Measurements from ENCODE around the gene SYPL1.

SYPL1 gene

GRCh38 chr7:106048706-106049020 is 63.4 kb downstream of the SYPL1 start:
- Histone ChIP-seq H3K4me1 (ENCODE audit: control insufficient read depth, insufficient read depth, low read length) (peaks cover 10% of the 10 kb centered on the region), H3K27ac (ENCODE audit: low read depth, low read length) (no peak overlapping the region), H3K36me3 (ENCODE audit: control insufficient read depth, insufficient read depth, low read length) (no peaks in the 10 kb centered on the region), H3K27me3 (ENCODE audit: control insufficient read depth, insufficient read depth, low read length) (no peaks in the 10 kb centered on the region), H3K9ac (ENCODE audit: low read length) (no peak overlapping the region), H3K4me3 (ENCODE audit: low read length) (no peak overlapping the region)

- Histone ChIP-seq H3K27me3 (ENCODE audit: control insufficient read depth, insufficient read depth, low read length) (no peaks in the 10 kb centered on the region), H3K4me1 (ENCODE audit: control insufficient read depth, insufficient read depth, low read length) (peaks cover 10% of the 10 kb centered on the region), H3K27ac (ENCODE audit: low read depth, low read length) (no peak overlapping the region), H3K4me3 (ENCODE audit: low read length) (no peak overlapping the region), H3K9ac (ENCODE audit: low read length) (no peak overlapping the region), H3K36me3 (ENCODE audit: control insufficient read depth, insufficient read depth, low read length) (no peaks in the 10 kb centered on the region)
These were observed 64.0 kb downstream of the SYPL1 start for GRCh38 chr7:106047818-106048705.

GRCh38 chr7:106047184-106047583 is 64.9 kb downstream of the SYPL1 start:
- Histone ChIP-seq H3K36me3 (ENCODE audit: control insufficient read depth, insufficient read depth, low read length) (no peaks in the 10 kb centered on the region), H3K4me3 (ENCODE audit: low read length) (no peak overlapping the region), H3K27ac (ENCODE audit: low read depth, low read length) (no peak overlapping the region), H3K9ac (ENCODE audit: low read length) (no peak overlapping the region), H3K27me3 (ENCODE audit: control insufficient read depth, insufficient read depth, low read length) (no peaks in the 10 kb centered on the region), H3K4me1 (ENCODE audit: control insufficient read depth, insufficient read depth, low read length) (peaks cover 10% of the 10 kb centered on the region)

- no peak overlapping the region for H3K27ac ChIP-seq (ENCODE audit: low read depth, low read length)
- no peak overlapping the region for H3K4me3 ChIP-seq (ENCODE audit: low read length)
- no peak overlapping the region for H3K9ac ChIP-seq (ENCODE audit: low read length)
- no peaks in the 10 kb centered on the region for H3K27me3 ChIP-seq (ENCODE audit: control insufficient read depth, insufficient read depth, low read length)
- H3K4me1 ChIP-seq (ENCODE audit: control insufficient read depth, insufficient read depth, low read length), result peaks cover 7% of the 10 kb centered on the region
- H3K36me3 ChIP-seq (ENCODE audit: control insufficient read depth, insufficient read depth, low read length), result no peaks in the 10 kb centered on the region
These were observed 66.5 kb downstream of the SYPL1 start for GRCh38 chr7:106045586-106045985.

GRCh38 chr7:106045139-106045538 is 67.0 kb downstream of the SYPL1 start:
- H3K4me1 ChIP-seq (ENCODE audit: control insufficient read depth, insufficient read depth, low read length), result peaks cover 2% of the 10 kb centered on the region
- H3K27ac ChIP-seq (ENCODE audit: low read depth, low read length), result no peak overlapping the region
- H3K36me3 ChIP-seq (ENCODE audit: control insufficient read depth, insufficient read depth, low read length), result no peaks in the 10 kb centered on the region
- no peak overlapping the region for H3K4me3 ChIP-seq (ENCODE audit: low read length)
- H3K27me3 ChIP-seq (ENCODE audit: control insufficient read depth, insufficient read depth, low read length), result no peaks in the 10 kb centered on the region
- no peak overlapping the region for H3K9ac ChIP-seq (ENCODE audit: low read length)

- H3K27ac ChIP-seq (ENCODE audit: low read depth, low read length), result no peak overlapping the region
- no peaks in the 10 kb centered on the region for H3K27me3 ChIP-seq (ENCODE audit: control insufficient read depth, insufficient read depth, low read length)
- no peaks in the 10 kb centered on the region for H3K36me3 ChIP-seq (ENCODE audit: control insufficient read depth, insufficient read depth, low read length)
- no peak overlapping the region for H3K4me3 ChIP-seq (ENCODE audit: low read length)
- no peak overlapping the region for H3K9ac ChIP-seq (ENCODE audit: low read length)
- H3K4me1 ChIP-seq (ENCODE audit: control insufficient read depth, insufficient read depth, low read length), result no peaks in the 10 kb centered on the region
These were observed 69.9 kb downstream of the SYPL1 start for GRCh38 chr7:106042196-106042611.

GRCh38 chr7:106041140-106041717 is 70.9 kb downstream of the SYPL1 start:
- Histone ChIP-seq H3K4me3 (ENCODE audit: low read length) (no peak overlapping the region), H3K27me3 (ENCODE audit: control insufficient read depth, insufficient read depth, low read length) (no peaks in the 10 kb centered on the region), H3K4me1 (ENCODE audit: control insufficient read depth, insufficient read depth, low read length) (no peaks in the 10 kb centered on the region), H3K27ac (ENCODE audit: low read depth, low read length) (no peak overlapping the region), H3K36me3 (ENCODE audit: control insufficient read depth, insufficient read depth, low read length) (no peaks in the 10 kb centered on the region), H3K9ac (ENCODE audit: low read length) (no peak overlapping the region)

Measured in rectal smooth muscle tissue (tissue), 1 donor.